MM.1S (cell line): ENCODE results near the gene MRPS27.
A peak's percentile ranks its signal among the peaks of the same experiment; 100 is the strongest.

Experiments used
- DNase-seq: peaks from one replicate; pipeline ENCODE4 v3.0.0-alpha.2; 2015
- H2AFZ ChIP-seq: fragments of 300-600 bp; sonication (generic); 2 replicates; pipeline ENCODE4 v1.6.0; 2016; ENCODE audit warnings: antibody characterized with exemption, low read length
- H3F3A ChIP-seq: fragments of 300-600 bp; sonication (generic); 2 replicates; pipeline ENCODE4 v1.6.1; 2016; ENCODE audit warnings: mild to moderate bottlenecking, antibody characterized with exemption, low read length, moderate library complexity, mixed read lengths; ENCODE audit not compliant: insufficient read depth
- H3K27ac ChIP-seq: fragments of 300-600 bp; sonication (generic); 2 replicates; pipeline ENCODE4 v1.5.1; 2016; ENCODE audit warnings: mild to moderate bottlenecking, low read length
- H3K27me3 ChIP-seq: fragments of 300-600 bp; sonication (generic); replicated peaks from 2 replicates; pipeline ENCODE4 v1.6.0; 2016; ENCODE audit warnings: low read length; ENCODE audit not compliant: insufficient read depth
- H3K36me3 ChIP-seq: fragments of 300-600 bp; sonication (generic); replicated peaks from 2 replicates; pipeline ENCODE4 v1.6.1; 2016; ENCODE audit warnings: mild to moderate bottlenecking, low read length, mixed read lengths; ENCODE audit not compliant: insufficient read depth
- H3K4me1 ChIP-seq: fragments of 300-600 bp; sonication (generic); 2 replicates; pipeline ENCODE4 v1.6.1; 2016; ENCODE audit warnings: low read length, mixed read lengths
- H3K4me2 ChIP-seq: fragments of 300-600 bp; sonication (generic); 2 replicates; pipeline ENCODE4 v1.6.0; 2016; ENCODE audit warnings: low read depth, low read length
- H3K4me3 ChIP-seq: fragments of 300-600 bp; sonication (generic); 2 replicates; pipeline ENCODE4 v1.5.1; 2016; ENCODE audit warnings: low read length, mixed read lengths
- H3K79me2 ChIP-seq: fragments of 300-600 bp; sonication (generic); 2 replicates; pipeline ENCODE4 v1.6.1; 2016; ENCODE audit warnings: mixed run types, low read length, mixed read lengths
- H3K9ac ChIP-seq: fragments of 300-600 bp; sonication (generic); 2 replicates; pipeline ENCODE4 v1.6.1; 2016; ENCODE audit warnings: low read length, mixed read lengths
- H3K9me2 ChIP-seq: fragments of 300-600 bp; sonication (generic); replicated peaks from 2 replicates; pipeline ENCODE4 v1.6.1; 2016; ENCODE audit warnings: mild to moderate bottlenecking, low read length, mixed read lengths; ENCODE audit not compliant: insufficient read depth
- H3K9me3 ChIP-seq: fragments of 300-600 bp; sonication (generic); replicated peaks from 2 replicates; pipeline ENCODE4 v1.6.1; 2016; ENCODE audit warnings: mild to moderate bottlenecking, low read length, mixed read lengths; ENCODE audit not compliant: insufficient read depth
- H4K20me1 ChIP-seq: fragments of 300-600 bp; sonication (generic); 2 replicates; pipeline ENCODE4 v1.6.1; 2016; ENCODE audit warnings: mild to moderate bottlenecking, low read length, moderate library complexity, mixed read lengths; ENCODE audit not compliant: insufficient read depth
- EZH2 ChIP-seq: fragments of 300-600 bp; sonication (generic); optimal IDR thresholded peaks from 2 replicates; pipeline ENCODE3; 2017; ENCODE audit warnings: low read depth, mild to moderate bottlenecking, antibody characterized with exemption, low read length, mixed read lengths
- EZH2phosphoT487 ChIP-seq: fragments of 300-600 bp; sonication (generic); IDR thresholded peaks from 2 replicates; pipeline ENCODE4 v1.6.1; 2018; ENCODE audit warnings: antibody characterized with exemption, low read length
- TF ChIP-seq, protein P1 (sequence below): fragments of 300-600 bp; sonication (generic); IDR thresholded peaks from 2 replicates; pipeline ENCODE4 v1.5.1; 2016; ENCODE audit warnings: antibody characterized with exemption, low read length, mixed read lengths

MRPS27 gene

DNA sequence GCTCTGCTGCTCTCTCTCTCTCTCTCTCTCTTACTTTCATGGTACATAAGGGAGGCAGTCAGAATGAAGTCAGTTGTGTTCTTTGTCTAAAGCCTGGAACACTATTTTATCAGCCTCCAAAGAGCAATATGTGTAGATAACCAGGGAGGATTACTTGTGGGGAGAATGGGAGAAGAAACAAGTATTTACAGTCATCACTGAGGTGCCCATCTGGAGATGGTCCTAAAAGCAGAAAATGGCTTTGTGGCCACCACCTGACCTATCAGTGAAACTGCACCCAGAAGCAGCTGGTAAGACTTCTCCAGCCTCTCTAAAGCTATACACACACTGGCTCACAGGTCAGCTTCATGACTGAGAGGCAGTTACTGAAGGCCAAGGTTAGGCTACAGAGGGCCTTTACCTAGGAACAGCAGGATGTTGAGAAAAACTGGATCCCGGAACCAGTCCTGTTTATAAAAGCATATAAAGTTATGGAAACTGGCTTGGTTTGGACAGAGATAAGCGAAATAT is 75.1 kb downstream of the MRPS27 start:
- Histone ChIP-seq H3K9ac (no peak overlapping the region), H3K4me3 (no peak overlapping the region), H2AFZ (no peak overlapping the region), H3K36me3 (no peaks in the 10 kb centered on the region), H4K20me1 (0 out of 2 replicates have a peak, but pooled peaks cover 6% of the 10 kb centered on the region), H3K27me3 (no peaks in the 10 kb centered on the region), H3K9me3 (no peaks in the 10 kb centered on the region), H3K4me2 (no peak overlapping the region), H3K9me2 (no peaks in the 10 kb centered on the region), H3K4me1 (peaks cover 20% of the 10 kb centered on the region), H3F3A (no peaks in the 10 kb centered on the region), H3K79me2 (peaks cover 5% of the 10 kb centered on the region; the same call in 1 of the 2 replicates), H3K27ac (no peak overlapping the region)
- peak; percentile 41 for DNase-seq
- TF ChIP-seq, protein P1, sequence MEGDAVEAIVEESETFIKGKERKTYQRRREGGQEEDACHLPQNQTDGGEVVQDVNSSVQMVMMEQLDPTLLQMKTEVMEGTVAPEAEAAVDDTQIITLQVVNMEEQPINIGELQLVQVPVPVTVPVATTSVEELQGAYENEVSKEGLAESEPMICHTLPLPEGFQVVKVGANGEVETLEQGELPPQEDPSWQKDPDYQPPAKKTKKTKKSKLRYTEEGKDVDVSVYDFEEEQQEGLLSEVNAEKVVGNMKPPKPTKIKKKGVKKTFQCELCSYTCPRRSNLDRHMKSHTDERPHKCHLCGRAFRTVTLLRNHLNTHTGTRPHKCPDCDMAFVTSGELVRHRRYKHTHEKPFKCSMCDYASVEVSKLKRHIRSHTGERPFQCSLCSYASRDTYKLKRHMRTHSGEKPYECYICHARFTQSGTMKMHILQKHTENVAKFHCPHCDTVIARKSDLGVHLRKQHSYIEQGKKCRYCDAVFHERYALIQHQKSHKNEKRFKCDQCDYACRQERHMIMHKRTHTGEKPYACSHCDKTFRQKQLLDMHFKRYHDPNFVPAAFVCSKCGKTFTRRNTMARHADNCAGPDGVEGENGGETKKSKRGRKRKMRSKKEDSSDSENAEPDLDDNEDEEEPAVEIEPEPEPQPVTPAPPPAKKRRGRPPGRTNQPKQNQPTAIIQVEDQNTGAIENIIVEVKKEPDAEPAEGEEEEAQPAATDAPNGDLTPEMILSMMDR = peak; percentile 63
- no peak for TF ChIP-seq EZH2phosphoT487

DNA sequence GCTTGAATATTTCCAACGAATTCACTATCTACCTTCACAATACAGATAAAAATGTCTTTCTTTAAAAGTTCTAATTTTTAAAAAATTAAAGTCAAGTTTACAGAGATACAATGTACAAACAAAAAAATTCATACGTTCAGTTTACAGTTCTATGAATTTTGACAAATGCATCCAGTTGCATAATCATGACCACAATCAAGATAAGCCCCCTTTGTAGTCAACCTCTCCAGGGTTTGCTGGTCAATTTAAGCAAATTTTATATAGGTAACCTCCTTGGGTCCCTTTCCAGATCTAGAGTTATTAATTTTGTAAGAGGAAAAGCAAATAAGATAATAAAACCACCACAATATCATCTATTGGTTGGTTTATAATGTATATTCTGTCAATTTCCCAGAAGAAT is 76.3 kb downstream of the MRPS27 start:
- Histone ChIP-seq H3K27ac (no peak overlapping the region), H3K9me3 (no peaks in the 10 kb centered on the region), H3K4me1 (peaks cover 20% of the 10 kb centered on the region), H3K36me3 (no peaks in the 10 kb centered on the region), H3K9ac (no peak overlapping the region), H3K27me3 (no peaks in the 10 kb centered on the region), H3K4me2 (no peak overlapping the region), H2AFZ (no peak overlapping the region), H3F3A (no peaks in the 10 kb centered on the region), H3K9me2 (no peaks in the 10 kb centered on the region), H3K79me2 (peaks cover 5% of the 10 kb centered on the region; the same call in 1 of the 2 replicates), H4K20me1 (0 out of 2 replicates have a peak, but pooled peaks cover 6% of the 10 kb centered on the region), H3K4me3 (no peak overlapping the region)
- TF ChIP-seq, protein P1 = no peak
- no peak for TF ChIP-seq EZH2
- no peak for TF ChIP-seq EZH2phosphoT487
- no peak for DNase-seq

DNA sequence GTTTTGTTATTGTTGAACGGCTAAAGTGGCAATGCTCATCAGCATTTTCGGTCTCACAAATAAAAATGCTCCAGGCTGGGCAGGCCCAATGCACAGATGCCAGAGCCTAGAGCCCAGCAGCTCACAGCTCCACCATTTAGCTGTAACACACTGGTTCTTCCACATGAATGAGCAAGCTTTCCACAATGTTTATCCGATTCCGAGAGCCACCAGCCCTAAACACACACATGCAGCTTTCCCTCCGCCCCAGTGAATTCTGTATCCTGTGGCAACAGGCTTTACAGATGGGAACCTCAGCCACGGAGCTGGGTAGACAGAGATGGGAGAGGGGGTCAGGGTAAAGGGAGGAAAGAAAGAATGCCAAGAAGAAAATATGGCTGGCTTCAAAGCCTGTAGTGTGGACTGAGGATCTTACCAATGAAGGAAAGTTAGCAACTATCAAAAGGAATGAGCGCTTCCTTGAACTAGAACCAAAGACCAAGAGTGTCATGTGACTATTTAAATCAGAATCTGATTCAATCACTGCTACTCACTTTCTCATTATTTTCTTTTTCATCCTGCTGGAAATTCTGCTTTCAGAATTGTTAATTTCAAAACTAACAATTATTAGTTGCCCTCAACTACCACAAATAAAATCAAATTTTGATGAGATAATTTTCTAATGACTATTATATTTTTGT is 77.1 kb downstream of the MRPS27 start:
- peaks cover 20% of the 10 kb centered on the region for H3K4me1 ChIP-seq
- H3F3A ChIP-seq = no peaks in the 10 kb centered on the region
- H3K79me2 ChIP-seq = peaks cover 5% of the 10 kb centered on the region; the same call in 1 of the 2 replicates
- no peak overlapping the region for H3K9ac ChIP-seq
- H2AFZ ChIP-seq = no peak overlapping the region
- TF ChIP-seq, protein P1 = no peak
- TF ChIP-seq EZH2phosphoT487 = no peak
- no peak for TF ChIP-seq EZH2
- H3K36me3 ChIP-seq = no peaks in the 10 kb centered on the region
- no peaks in the 10 kb centered on the region for H3K27me3 ChIP-seq
- no peak for DNase-seq
- H3K4me3 ChIP-seq = no peak overlapping the region
- no peaks in the 10 kb centered on the region for H3K9me2 ChIP-seq
- no peak overlapping the region for H3K27ac ChIP-seq
- no peak overlapping the region for H3K4me2 ChIP-seq
- H3K9me3 ChIP-seq = no peaks in the 10 kb centered on the region
- H4K20me1 ChIP-seq = 0 out of 2 replicates have a peak, but pooled peaks cover 6% of the 10 kb centered on the region
